HEK293 (cell line): ENCODE results near the gene COQ10A.

ENCODE experiments used
- CTCF ChIA-PET: fragments of 350-600 bp; formaldehyde crosslinking; extraction: SDS; loops from one replicate; lab custom pipeline; 2021; ENCODE audit warnings: antibody characterized with exemption; lab: Yijun Ruan, JAX
- POLR2A ChIA-PET: fragments of 300-600 bp; formaldehyde crosslinking; extraction: SDS; loops from one replicate; lab custom pipeline; 2020; ENCODE audit warnings: antibody characterized with exemption, inconsistent platforms; lab: Yijun Ruan, JAX
- H3K27ac ChIP-seq: fragments of 200-500 bp; sonication (Bioruptor generic); 2 replicates; pipeline ENCODE4 v1.5.1; 2014; ENCODE audit warnings: low read depth, low read length, control low read depth, inconsistent platforms; ENCODE audit errors: extremely low read depth
- H3K36me3 ChIP-seq, 2 experiments: fragments of 200-500 bp in 1 of 2; sonication (Bioruptor generic) in 1 of 2; 1 replicate in 1 of 2; 2 replicates in 1 of 2; pipeline ENCODE4 v1.5.1; 2014 to 2017; ENCODE audit warnings: inconsistent platforms in 2 of 2, low read length in 2 of 2; ENCODE audit not compliant: control insufficient read depth in 2 of 2, insufficient read depth in 1 of 2
- H3K4me1 ChIP-seq: fragments of 200-500 bp; sonication (Bioruptor generic); 2 replicates; pipeline ENCODE4 v1.5.1; 2014; ENCODE audit warnings: mild to moderate bottlenecking, low read length, inconsistent platforms; ENCODE audit not compliant: control insufficient read depth, insufficient read depth
- H3K4me3 ChIP-seq: 2 replicates; pipeline ENCODE4 v1.5.1; 2011; ENCODE audit warnings: low read depth, mild to moderate bottlenecking, control low read depth, low read length, moderate library complexity
- H3K9me3 ChIP-seq: fragments of 200-500 bp; sonication (Bioruptor generic); 2 replicates; pipeline ENCODE4 v1.5.1; 2014; ENCODE audit warnings: low read depth, low read length, inconsistent platforms; ENCODE audit not compliant: control insufficient read depth, insufficient read depth
- GFI1B ChIP-seq: fragments of 450-650 bp; formaldehyde crosslinking; IDR thresholded peaks from 2 replicates; pipeline ENCODE4 v1.5.1; 2016; ENCODE audit warnings: missing biosample characterization, missing genetic modification characterization
- KLF8 ChIP-seq: fragments of 450-650 bp; formaldehyde crosslinking; IDR thresholded peaks from 2 replicates; pipeline ENCODE4 v1.5.1; 2016; ENCODE audit warnings: missing biosample characterization, missing genetic modification characterization
- REPIN1 ChIP-seq: fragments of 450-650 bp; formaldehyde crosslinking; IDR thresholded peaks from 2 replicates; pipeline ENCODE4 v1.5.1; 2017; ENCODE audit warnings: missing biosample characterization, missing genetic modification characterization, low read depth
- SP3 ChIP-seq: fragments of 450-650 bp; formaldehyde crosslinking; IDR thresholded peaks from 2 replicates; pipeline ENCODE4 v1.5.1; 2016; ENCODE audit warnings: missing biosample characterization, missing genetic modification characterization
- ZBTB1 ChIP-seq: fragments of 450-650 bp; formaldehyde crosslinking; IDR thresholded peaks from 2 replicates; pipeline ENCODE4 v1.5.1; 2016; ENCODE audit warnings: missing biosample characterization, missing genetic modification characterization
- ZBTB21 ChIP-seq: fragments of 450-650 bp; formaldehyde crosslinking; IDR thresholded peaks from 2 replicates; pipeline ENCODE4 v1.5.1; 2017; ENCODE audit warnings: missing biosample characterization, missing genetic modification characterization
- ZBTB8A ChIP-seq: fragments of 450-650 bp; formaldehyde crosslinking; IDR thresholded peaks from 2 replicates; pipeline ENCODE4 v1.5.1; 2016; ENCODE audit warnings: missing biosample characterization, missing genetic modification characterization
- ZFP37 ChIP-seq: fragments of 450-650 bp; formaldehyde crosslinking; IDR thresholded peaks from 2 replicates; pipeline ENCODE4 v1.5.1; 2016; ENCODE audit warnings: missing biosample characterization, missing genetic modification characterization
- ZNF132 ChIP-seq: fragments of 450-650 bp; formaldehyde crosslinking; IDR thresholded peaks from 2 replicates; pipeline ENCODE4 v1.5.1; 2017; ENCODE audit warnings: missing biosample characterization, missing genetic modification characterization, borderline replicate concordance
- ZNF140 ChIP-seq: fragments of 450-650 bp; formaldehyde crosslinking; IDR thresholded peaks from 2 replicates; pipeline ENCODE4 v1.5.1; 2016; ENCODE audit warnings: missing biosample characterization, missing genetic modification characterization
- ZNF19 ChIP-seq: fragments of 450-650 bp; formaldehyde crosslinking; IDR thresholded peaks from 2 replicates; pipeline ENCODE4; 2016; ENCODE audit warnings: missing biosample characterization, missing genetic modification characterization, low read depth
- ZNF221 ChIP-seq: fragments of 450-650 bp; formaldehyde crosslinking; IDR thresholded peaks from 2 replicates; pipeline ENCODE4 v1.5.1; 2017; ENCODE audit warnings: missing biosample characterization, missing genetic modification characterization, borderline replicate concordance
- ZNF24 ChIP-seq: fragments of 450-650 bp; formaldehyde crosslinking; IDR thresholded peaks from 2 replicates; pipeline ENCODE4 v1.5.1; 2016; ENCODE audit warnings: missing biosample characterization, missing genetic modification characterization
- ZNF341 ChIP-seq: fragments of 450-650 bp; formaldehyde crosslinking; IDR thresholded peaks from 2 replicates; pipeline ENCODE4; 2016; ENCODE audit warnings: low read depth, missing biosample characterization, missing genetic modification characterization
- ZNF394 ChIP-seq: fragments of 450-650 bp; formaldehyde crosslinking; IDR thresholded peaks from 2 replicates; pipeline ENCODE4 v1.5.1; 2016; ENCODE audit warnings: missing biosample characterization, missing genetic modification characterization, mild to moderate bottlenecking, moderate library complexity, borderline replicate concordance
- ZNF501 ChIP-seq: fragments of 450-650 bp; formaldehyde crosslinking; IDR thresholded peaks from 2 replicates; pipeline ENCODE4 v1.5.1; 2016; ENCODE audit warnings: missing biosample characterization, missing genetic modification characterization
- ZNF530 ChIP-seq: fragments of 450-650 bp; formaldehyde crosslinking; IDR thresholded peaks from 2 replicates; pipeline ENCODE4 v1.5.1; 2016; ENCODE audit warnings: low read depth, missing biosample characterization, missing genetic modification characterization
- ZNF549 ChIP-seq: fragments of 450-650 bp; IDR thresholded peaks from 2 replicates; pipeline ENCODE4 v1.5.1; 2018; ENCODE audit warnings: missing biosample characterization, missing genetic modification characterization, mild to moderate bottlenecking, inconsistent platforms, moderate library complexity
- ZNF629 ChIP-seq: fragments of 450-650 bp; formaldehyde crosslinking; IDR thresholded peaks from 2 replicates; pipeline ENCODE4 v1.5.1; 2017; ENCODE audit warnings: missing biosample characterization, missing genetic modification characterization
- ZNF664 ChIP-seq: fragments of 450-650 bp; formaldehyde crosslinking; IDR thresholded peaks from 2 replicates; pipeline ENCODE4 v1.5.1; 2016; ENCODE audit warnings: missing biosample characterization, missing genetic modification characterization
- ZNF791 ChIP-seq: fragments of 450-650 bp; formaldehyde crosslinking; IDR thresholded peaks from 2 replicates; pipeline ENCODE4 v1.5.1; 2016; ENCODE audit warnings: missing biosample characterization, missing genetic modification characterization
- ZSCAN16 ChIP-seq: fragments of 450-650 bp; formaldehyde crosslinking; IDR thresholded peaks from 2 replicates; pipeline ENCODE4 v1.5.1; 2016; ENCODE audit warnings: missing biosample characterization, missing genetic modification characterization
- ZXDB ChIP-seq: fragments of 450-650 bp; formaldehyde crosslinking; IDR thresholded peaks from 2 replicates; pipeline ENCODE4 v1.5.1; 2016; ENCODE audit warnings: missing biosample characterization, missing genetic modification characterization
- TF ChIP-seq, protein P1 (sequence below): fragments of 450-650 bp; formaldehyde crosslinking; conservative IDR thresholded peaks from 2 replicates; pipeline ENCODE4 v1.5.1; 2016; ENCODE audit warnings: low read depth, missing biosample characterization, missing genetic modification characterization
- TF ChIP-seq, protein P2 (sequence below): fragments of 450-650 bp; formaldehyde crosslinking; IDR thresholded peaks from 2 replicates; pipeline ENCODE4 v1.5.1; 2016; ENCODE audit warnings: missing biosample characterization, missing genetic modification characterization
- TF ChIP-seq, protein P3 (sequence below): fragments of 450-650 bp; formaldehyde crosslinking; IDR thresholded peaks from 2 replicates; pipeline ENCODE4 v1.5.1; 2016; ENCODE audit warnings: missing biosample characterization, missing genetic modification characterization
- TF ChIP-seq, protein P4 (sequence below): fragments of 450-650 bp; formaldehyde crosslinking; conservative IDR thresholded peaks from 2 replicates; pipeline ENCODE4 v1.5.1; 2016; ENCODE audit warnings: low read depth, missing biosample characterization, missing genetic modification characterization

The COQ10A gene

DNA sequence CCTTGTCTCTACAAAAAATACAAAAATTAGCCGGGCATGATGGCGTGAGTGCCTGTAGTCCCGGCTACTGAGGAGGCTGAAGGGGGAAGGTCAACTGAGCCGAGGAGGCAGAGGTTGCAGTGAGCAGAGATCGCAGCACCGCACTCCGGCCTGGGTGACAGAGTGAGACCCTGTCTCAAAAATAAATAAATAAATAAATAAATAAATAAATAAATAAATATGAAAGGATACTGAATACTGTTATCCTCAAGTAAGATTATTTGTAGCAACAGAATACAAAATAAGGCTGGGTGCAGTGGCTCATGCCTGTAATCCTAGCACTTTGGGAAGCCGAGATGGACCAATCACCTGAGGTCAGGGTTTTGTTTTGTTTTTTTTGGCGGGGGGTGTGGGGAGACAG, 46.9 kb upstream of the COQ10A start:
- peaks cover 7% of the 10 kb centered on the region; the same call in 1 of the 2 replicates for H3K4me1 ChIP-seq
- peaks cover 6 to 21% of the 10 kb centered on the region in 2 experiments; a peak in 2 of 3 replicates for H3K36me3 ChIP-seq
- H3K4me3 ChIP-seq, result no peak overlapping the region
- POLR2A ChIA-PET, result interaction anchor here (3.6 kb wide), 1 partner anchor 14 kb away, joined by 47 read pairs; no protein-coding TSS in a partner anchor
- no peak overlapping the region for H3K27ac ChIP-seq
- CTCF ChIA-PET, result interaction anchor here (0.7 to 5.3 kb wide), 4 partner anchors 8 to 32 kb away, joined by 3 to 73 read pairs (median 22); partner anchors contain the start of gene SMARCC2
- H3K9me3 ChIP-seq, result no peaks in the 10 kb centered on the region
- no peak for TF ChIP-seq ZNF549
- peak; percentile 97; the same call in 1 of the 2 replicates for TF ChIP-seq ZNF140
- TF ChIP-seq ZNF394 (tag by site-specific recombination), result peak; percentile 99
- peak; percentile 52; the same call in 1 of the 2 replicates for TF ChIP-seq ZNF24 (tag by site-specific recombination)
- 0 out of 2 replicates have a peak, but pooled peaks have one; percentile 39 for TF ChIP-seq ZSCAN16
- TF ChIP-seq, protein P1, sequence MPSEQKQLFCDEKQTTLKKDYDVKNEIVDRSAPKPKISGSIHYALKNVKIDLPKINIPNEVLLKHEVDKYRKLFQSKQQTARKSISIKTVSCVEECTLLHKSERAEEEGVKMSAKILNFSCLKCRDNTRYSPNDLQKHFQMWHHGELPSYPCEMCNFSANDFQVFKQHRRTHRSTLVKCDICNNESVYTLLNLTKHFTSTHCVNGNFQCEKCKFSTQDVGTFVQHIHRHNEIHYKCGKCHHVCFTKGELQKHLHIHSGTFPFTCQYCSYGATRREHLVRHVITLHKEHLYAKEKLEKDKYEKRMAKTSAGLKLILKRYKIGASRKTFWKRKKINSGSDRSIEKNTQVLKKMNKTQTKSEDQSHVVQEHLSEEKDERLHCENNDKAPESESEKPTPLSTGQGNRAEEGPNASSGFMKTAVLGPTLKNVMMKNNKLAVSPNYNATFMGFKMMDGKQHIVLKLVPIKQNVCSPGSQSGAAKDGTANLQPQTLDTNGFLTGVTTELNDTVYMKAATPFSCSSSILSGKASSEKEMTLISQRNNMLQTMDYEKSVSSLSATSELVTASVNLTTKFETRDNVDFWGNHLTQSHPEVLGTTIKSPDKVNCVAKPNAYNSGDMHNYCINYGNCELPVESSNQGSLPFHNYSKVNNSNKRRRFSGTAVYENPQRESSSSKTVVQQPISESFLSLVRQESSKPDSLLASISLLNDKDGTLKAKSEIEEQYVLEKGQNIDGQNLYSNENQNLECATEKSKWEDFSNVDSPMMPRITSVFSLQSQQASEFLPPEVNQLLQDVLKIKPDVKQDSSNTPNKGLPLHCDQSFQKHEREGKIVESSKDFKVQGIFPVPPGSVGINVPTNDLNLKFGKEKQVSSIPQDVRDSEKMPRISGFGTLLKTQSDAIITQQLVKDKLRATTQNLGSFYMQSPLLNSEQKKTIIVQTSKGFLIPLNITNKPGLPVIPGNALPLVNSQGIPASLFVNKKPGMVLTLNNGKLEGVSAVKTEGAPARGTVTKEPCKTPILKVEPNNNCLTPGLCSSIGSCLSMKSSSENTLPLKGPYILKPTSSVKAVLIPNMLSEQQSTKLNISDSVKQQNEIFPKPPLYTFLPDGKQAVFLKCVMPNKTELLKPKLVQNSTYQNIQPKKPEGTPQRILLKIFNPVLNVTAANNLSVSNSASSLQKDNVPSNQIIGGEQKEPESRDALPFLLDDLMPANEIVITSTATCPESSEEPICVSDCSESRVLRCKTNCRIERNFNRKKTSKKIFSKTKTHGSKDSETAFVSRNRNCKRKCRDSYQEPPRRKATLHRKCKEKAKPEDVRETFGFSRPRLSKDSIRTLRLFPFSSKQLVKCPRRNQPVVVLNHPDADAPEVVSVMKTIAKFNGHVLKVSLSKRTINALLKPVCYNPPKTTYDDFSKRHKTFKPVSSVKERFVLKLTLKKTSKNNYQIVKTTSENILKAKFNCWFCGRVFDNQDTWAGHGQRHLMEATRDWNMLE (tag by site-specific recombination), result peak; percentile 97
- peak; percentile 88 for TF ChIP-seq ZNF791 (tag by site-specific recombination)
- TF ChIP-seq ZNF530, result peak; percentile 43; the same call in 1 of the 2 replicates
- TF ChIP-seq ZBTB21, result peak; percentile 49; the same call in 1 of the 2 replicates
- TF ChIP-seq KLF8 (tag by site-specific recombination), result no peak
- TF ChIP-seq REPIN1 (tag by site-specific recombination), result no peak
- TF ChIP-seq, protein P2, sequence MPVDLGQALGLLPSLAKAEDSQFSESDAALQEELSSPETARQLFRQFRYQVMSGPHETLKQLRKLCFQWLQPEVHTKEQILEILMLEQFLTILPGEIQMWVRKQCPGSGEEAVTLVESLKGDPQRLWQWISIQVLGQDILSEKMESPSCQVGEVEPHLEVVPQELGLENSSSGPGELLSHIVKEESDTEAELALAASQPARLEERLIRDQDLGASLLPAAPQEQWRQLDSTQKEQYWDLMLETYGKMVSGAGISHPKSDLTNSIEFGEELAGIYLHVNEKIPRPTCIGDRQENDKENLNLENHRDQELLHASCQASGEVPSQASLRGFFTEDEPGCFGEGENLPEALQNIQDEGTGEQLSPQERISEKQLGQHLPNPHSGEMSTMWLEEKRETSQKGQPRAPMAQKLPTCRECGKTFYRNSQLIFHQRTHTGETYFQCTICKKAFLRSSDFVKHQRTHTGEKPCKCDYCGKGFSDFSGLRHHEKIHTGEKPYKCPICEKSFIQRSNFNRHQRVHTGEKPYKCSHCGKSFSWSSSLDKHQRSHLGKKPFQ (tag by site-specific recombination), result peak; percentile 55; the same call in 1 of the 2 replicates
- TF ChIP-seq ZBTB1 (tag by site-specific recombination), result 0 out of 2 replicates have a peak, but pooled peaks have one; percentile 48
- TF ChIP-seq SP3 (tag by site-specific recombination), result peak; percentile 16; the same call in 1 of the 2 replicates
- no peak for TF ChIP-seq ZNF132
- TF ChIP-seq ZFP37, result peak; percentile 65; the same call in 1 of the 2 replicates
- TF ChIP-seq, protein P3, sequence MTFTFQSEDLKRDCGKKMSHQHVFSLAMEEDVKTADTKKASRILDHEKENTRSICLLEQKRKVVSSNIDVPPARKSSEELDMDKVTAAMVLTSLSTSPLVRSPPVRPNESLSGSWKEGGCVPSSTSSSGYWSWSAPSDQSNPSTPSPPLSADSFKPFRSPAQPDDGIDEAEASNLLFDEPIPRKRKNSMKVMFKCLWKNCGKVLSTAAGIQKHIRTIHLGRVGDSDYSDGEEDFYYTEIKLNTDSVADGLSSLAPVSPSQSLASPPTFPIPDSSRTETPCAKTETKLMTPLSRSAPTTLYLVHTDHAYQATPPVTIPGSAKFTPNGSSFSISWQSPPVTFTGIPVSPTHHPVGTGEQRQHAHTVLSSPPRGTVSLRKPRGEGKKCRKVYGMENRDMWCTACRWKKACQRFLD (tag by site-specific recombination), result peak; percentile 79
- peak; percentile 86 for TF ChIP-seq ZNF664 (tag by site-specific recombination)
- TF ChIP-seq ZNF221, result peak; percentile 62; the same call in 1 of the 2 replicates
- peak; percentile 87 for TF ChIP-seq ZXDB (tag by site-specific recombination)
- TF ChIP-seq GFI1B (tag by site-specific recombination), result 0 out of 2 replicates have a peak, but pooled peaks have one; percentile 48
- TF ChIP-seq ZNF629, result peak; percentile 66; the same call in 1 of the 2 replicates
- TF ChIP-seq ZNF341 (tag by site-specific recombination), result 0 out of 2 replicates have a peak, but pooled peaks have one; percentile 34
- TF ChIP-seq, protein P4, sequence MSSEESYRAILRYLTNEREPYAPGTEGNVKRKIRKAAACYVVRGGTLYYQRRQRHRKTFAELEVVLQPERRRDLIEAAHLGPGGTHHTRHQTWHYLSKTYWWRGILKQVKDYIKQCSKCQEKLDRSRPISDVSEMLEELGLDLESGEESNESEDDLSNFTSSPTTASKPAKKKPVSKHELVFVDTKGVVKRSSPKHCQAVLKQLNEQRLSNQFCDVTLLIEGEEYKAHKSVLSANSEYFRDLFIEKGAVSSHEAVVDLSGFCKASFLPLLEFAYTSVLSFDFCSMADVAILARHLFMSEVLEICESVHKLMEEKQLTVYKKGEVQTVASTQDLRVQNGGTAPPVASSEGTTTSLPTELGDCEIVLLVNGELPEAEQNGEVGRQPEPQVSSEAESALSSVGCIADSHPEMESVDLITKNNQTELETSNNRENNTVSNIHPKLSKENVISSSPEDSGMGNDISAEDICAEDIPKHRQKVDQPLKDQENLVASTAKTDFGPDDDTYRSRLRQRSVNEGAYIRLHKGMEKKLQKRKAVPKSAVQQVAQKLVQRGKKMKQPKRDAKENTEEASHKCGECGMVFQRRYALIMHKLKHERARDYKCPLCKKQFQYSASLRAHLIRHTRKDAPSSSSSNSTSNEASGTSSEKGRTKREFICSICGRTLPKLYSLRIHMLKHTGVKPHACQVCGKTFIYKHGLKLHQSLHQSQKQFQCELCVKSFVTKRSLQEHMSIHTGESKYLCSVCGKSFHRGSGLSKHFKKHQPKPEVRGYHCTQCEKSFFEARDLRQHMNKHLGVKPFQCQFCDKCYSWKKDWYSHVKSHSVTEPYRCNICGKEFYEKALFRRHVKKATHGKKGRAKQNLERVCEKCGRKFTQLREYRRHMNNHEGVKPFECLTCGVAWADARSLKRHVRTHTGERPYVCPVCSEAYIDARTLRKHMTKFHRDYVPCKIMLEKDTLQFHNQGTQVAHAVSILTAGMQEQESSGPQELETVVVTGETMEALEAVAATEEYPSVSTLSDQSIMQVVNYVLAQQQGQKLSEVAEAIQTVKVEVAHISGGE, result peak; percentile 85
- peak; percentile 85; the same call in 1 of the 2 replicates for TF ChIP-seq ZNF19 (tag by site-specific recombination)
- TF ChIP-seq ZBTB8A (tag by site-specific recombination), result peak; percentile 91
- peak; percentile 87 for TF ChIP-seq ZNF501
